SH-SY5Y (cell line): ENCODE results near the gene NPAS2.

Experiments
- GATA2 ChIP-seq: IDR thresholded peaks from 2 replicates; pipeline ENCODE4 v1.6.1; 2011; ENCODE audit warnings: mild to moderate bottlenecking, low read depth, low read length
- GATA3 ChIP-seq: IDR thresholded peaks from 2 replicates; pipeline ENCODE4 v1.6.1; 2011; ENCODE audit warnings: low read depth, mild to moderate bottlenecking, low read length, moderate library complexity

- TF ChIP-seq GATA2 = no peak
- TF ChIP-seq GATA3 = no peak
These were observed 6.6 kb downstream of the NPAS2 start for GRCh38 chr2:100826494-100826893.
